ENCODE measurements around the gene TAB2. TPM values are rescaled to one million over a fixed set of nuclear protein-coding genes. Genes with fewer than 3 reads are reported as not detected.

The TAB2 gene
- polyA plus RNA-seq, 1 experiment: 23.9 TPM

DNA sequence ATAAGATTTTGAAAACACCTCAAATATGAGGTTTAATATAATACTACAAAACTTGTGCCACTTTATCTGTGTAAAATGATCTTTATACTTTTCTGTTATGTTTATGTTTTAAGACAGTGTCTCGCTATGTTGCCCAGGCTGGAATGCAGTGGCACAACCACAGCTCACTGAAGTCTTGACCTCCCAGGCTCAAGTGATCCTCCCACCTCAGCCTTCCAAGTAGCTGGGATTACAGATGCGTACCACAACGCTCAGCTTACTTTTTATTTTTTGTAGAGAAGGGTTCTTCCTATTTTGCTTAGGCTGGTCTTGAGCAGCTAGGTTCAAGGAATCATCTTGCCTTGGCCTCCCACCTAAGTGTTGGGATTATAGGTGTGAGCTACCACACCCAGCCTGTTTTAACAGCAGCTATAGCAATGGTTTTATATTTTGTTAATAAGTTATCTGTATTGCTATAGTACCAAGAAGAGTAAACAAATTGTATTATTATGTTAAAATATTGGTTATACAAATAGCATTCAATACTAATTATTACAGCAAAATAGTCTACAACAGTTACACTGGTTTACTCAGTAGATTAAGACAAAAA lies 8.2 kb downstream of the TAB2 start:
- ChIA-PET POLR2A (no interaction called here), CTCF (interaction anchor here (1.3 to 1.8 kb wide), 2 partner anchors 12 to 106 kb away, joined by 4 to 6 read pairs; no protein-coding TSS in a partner anchor)
- Histone ChIP-seq H3K4me3 (ENCODE audit: low read depth, low read length) (no peak overlapping the region), H3K27me3 (ENCODE audit: control insufficient read depth, insufficient read depth, low read length) (no peaks in the 10 kb centered on the region), H3K36me3 (ENCODE audit: control insufficient read depth, insufficient read depth, low read length) (no peaks in the 10 kb centered on the region)
- TF ChIP-seq, protein P1, sequence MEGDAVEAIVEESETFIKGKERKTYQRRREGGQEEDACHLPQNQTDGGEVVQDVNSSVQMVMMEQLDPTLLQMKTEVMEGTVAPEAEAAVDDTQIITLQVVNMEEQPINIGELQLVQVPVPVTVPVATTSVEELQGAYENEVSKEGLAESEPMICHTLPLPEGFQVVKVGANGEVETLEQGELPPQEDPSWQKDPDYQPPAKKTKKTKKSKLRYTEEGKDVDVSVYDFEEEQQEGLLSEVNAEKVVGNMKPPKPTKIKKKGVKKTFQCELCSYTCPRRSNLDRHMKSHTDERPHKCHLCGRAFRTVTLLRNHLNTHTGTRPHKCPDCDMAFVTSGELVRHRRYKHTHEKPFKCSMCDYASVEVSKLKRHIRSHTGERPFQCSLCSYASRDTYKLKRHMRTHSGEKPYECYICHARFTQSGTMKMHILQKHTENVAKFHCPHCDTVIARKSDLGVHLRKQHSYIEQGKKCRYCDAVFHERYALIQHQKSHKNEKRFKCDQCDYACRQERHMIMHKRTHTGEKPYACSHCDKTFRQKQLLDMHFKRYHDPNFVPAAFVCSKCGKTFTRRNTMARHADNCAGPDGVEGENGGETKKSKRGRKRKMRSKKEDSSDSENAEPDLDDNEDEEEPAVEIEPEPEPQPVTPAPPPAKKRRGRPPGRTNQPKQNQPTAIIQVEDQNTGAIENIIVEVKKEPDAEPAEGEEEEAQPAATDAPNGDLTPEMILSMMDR (IDR thresholded peaks at IDR 0.05; ENCODE audit: insufficient read depth, low read depth, low read length): no peak
- DNase-seq (ENCODE audit: low read depth): no peak

DNA sequence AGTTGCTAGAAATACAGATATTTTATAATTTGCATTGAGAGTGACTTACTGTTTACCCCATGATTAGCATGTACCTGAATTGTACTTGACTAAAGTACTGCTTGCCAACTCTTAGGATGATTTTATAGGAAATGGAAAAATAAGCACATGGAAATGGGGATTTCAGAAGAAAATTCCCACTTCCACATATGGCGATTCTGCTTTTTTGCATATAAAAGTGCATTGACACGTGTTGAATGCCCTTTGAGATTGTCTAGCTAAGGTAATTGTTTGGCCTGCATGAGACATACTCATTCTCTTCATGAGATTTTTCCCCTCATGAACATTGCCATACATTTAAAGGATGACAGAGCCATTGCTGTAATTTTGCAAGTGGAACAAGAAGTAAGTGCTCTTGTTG lies 10.1 kb downstream of the TAB2 start:
- DNase-seq (ENCODE audit: low read depth): no peak
- CTCF ChIA-PET: no interaction called here
- Histone ChIP-seq H3K36me3 (ENCODE audit: control insufficient read depth, insufficient read depth, low read length) (no peaks in the 10 kb centered on the region), H3K27me3 (ENCODE audit: control insufficient read depth, insufficient read depth, low read length) (no peaks in the 10 kb centered on the region), H3K4me3 (ENCODE audit: low read depth, low read length) (no peak overlapping the region)
- TF ChIP-seq, protein P1 (IDR thresholded peaks at IDR 0.05; ENCODE audit: insufficient read depth, low read depth, low read length): no peak
- POLR2A ChIA-PET: no interaction called here

DNA sequence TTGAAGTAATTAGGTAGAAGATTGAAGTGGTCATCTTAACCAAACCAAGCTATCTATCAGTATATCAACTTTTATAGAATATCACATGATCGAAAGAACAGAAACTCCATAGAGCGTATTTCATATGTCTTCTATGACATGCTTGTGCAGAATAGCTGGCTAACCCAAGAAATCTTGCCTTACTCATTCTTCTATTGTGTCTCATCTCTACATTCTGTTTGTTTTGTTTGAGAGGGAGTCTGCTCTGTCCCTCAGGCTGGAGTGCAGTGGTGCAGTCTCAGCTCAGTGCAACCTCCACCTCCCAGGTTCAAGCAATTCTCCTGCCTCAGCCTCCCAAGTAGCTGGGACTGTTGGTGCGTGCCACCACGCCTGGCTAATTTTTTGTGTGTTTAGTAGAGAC lies 10.6 kb downstream of the TAB2 start:
- no peak overlapping the region for H3K4me3 ChIP-seq (ENCODE audit: low read depth, low read length)
- H3K27me3 ChIP-seq (ENCODE audit: control insufficient read depth, insufficient read depth, low read length): no peaks in the 10 kb centered on the region
- TF ChIP-seq, protein P1 (IDR thresholded peaks at IDR 0.05; ENCODE audit: insufficient read depth, low read depth, low read length): no peak
- no peak for DNase-seq (ENCODE audit: low read depth)
- POLR2A ChIA-PET: no interaction called here
- no peaks in the 10 kb centered on the region for H3K36me3 ChIP-seq (ENCODE audit: control insufficient read depth, insufficient read depth, low read length)
- CTCF ChIA-PET: no interaction called here

DNA sequence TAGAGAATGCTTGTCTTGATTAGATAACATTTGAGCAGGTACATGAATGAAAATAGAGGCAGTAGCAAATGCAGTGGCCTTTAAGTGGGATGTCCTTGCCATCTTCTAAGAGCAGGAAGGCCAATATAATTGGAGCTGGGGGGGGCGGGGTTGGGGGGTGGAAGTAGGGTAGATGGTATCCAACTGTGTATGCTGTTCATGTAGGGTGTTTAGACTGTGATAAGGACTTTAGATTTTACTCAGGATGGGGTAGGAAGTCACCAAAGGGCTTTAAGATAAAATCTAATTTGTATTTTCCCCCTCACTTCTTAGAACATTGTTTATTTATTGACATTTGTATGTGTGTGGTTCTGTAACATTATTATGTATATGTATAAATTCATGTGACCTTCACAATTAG lies 12.0 kb downstream of the TAB2 start:
- Histone ChIP-seq H3K27me3 (ENCODE audit: control insufficient read depth, insufficient read depth, low read length) (no peaks in the 10 kb centered on the region), H3K4me3 (ENCODE audit: low read depth, low read length) (no peak overlapping the region), H3K36me3 (ENCODE audit: control insufficient read depth, insufficient read depth, low read length) (no peaks in the 10 kb centered on the region)
- ChIA-PET POLR2A (no interaction called here), CTCF (no interaction called here)
- TF ChIP-seq, protein P1 (IDR thresholded peaks at IDR 0.05; ENCODE audit: insufficient read depth, low read depth, low read length): no peak
- DNase-seq (ENCODE audit: low read depth): no peak

DNA sequence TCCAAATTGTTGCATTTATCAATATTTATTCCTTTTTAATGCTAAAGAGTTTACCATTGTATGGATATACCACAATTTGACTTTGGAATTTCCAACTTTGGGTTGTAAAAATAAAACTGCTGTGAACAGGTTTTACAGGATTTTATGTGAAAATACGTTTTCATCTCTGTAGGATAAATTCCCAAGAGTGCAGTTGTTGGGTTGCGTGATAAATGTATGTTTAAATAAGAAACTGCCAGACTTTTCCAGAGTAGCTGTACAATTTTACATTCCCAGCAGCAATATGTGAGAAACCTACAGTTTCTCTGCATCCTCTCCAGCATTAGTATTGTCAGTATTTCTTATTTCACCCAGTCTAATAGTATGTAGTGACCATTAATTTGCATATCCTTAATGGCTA lies 12.6 kb downstream of the TAB2 start:
- no peak for DNase-seq (ENCODE audit: low read depth)
- Histone ChIP-seq H3K36me3 (ENCODE audit: control insufficient read depth, insufficient read depth, low read length) (no peaks in the 10 kb centered on the region), H3K4me3 (ENCODE audit: low read depth, low read length) (no peak overlapping the region), H3K27me3 (ENCODE audit: control insufficient read depth, insufficient read depth, low read length) (no peaks in the 10 kb centered on the region)
- TF ChIP-seq, protein P1 (IDR thresholded peaks at IDR 0.05; ENCODE audit: insufficient read depth, low read depth, low read length): no peak
- CTCF ChIA-PET: no interaction called here
- POLR2A ChIA-PET: no interaction called here
